Gastroesophageal sphincter (tissue), 3 donors: Measurements from ENCODE around the gene PGAM1.
"Not testable (repeated sequence)": the region's sequence is repeated elsewhere in the genome, so short reads cannot be mapped to it uniquely, and the experiment has no call there.

Source experiments
- CTCF ChIP-seq, 4 experiments: fragments of 200-600 bp in 2 of 4; fragments of 450-650 bp in 2 of 4; sonication (generic) in 1 of 4; IDR thresholded peaks; one replicate each; pipeline ENCODE4 v1.5.1; 2017 to 2019; ENCODE audit warnings: antibody characterized with exemption in 4 of 4, mild to moderate bottlenecking in 2 of 4, moderate library complexity in 2 of 4
- EP300 ChIP-seq: sonication (generic); formaldehyde crosslinking; IDR thresholded peaks from one replicate; pipeline ENCODE4 v1.6.1; 2017; ENCODE audit warnings: antibody characterized with exemption, mild to moderate bottlenecking
- POLR2A ChIP-seq, 2 donors: fragments of 450-650 bp; IDR thresholded peaks; one replicate each; pipeline ENCODE4 v1.6.1; 2017; ENCODE audit warnings: antibody characterized with exemption in 2 of 2, mild to moderate bottlenecking in 2 of 2, moderate library complexity in 1 of 2

- TF ChIP-seq CTCF (IDR thresholded peaks at IDR 0.05); EP300; POLR2A (IDR thresholded peaks at IDR 0.05): not testable (repeated sequence)
Observed at GRCh38 chr10:97406483-97406882, 19.5 kb upstream of the PGAM1 start.
